LNCAP (cell line): Measurements from ENCODE around the gene FHDC1.

Experiments
- TF ChIP-seq, protein P1 (sequence below): fragments of 450-650 bp; IDR thresholded peaks from 2 replicates; pipeline ENCODE4 v1.5.1; 2017; ENCODE audit warnings: mild to moderate bottlenecking

The FHDC1 gene

GRCh38 chr4:152945639-152946038 lies 9.5 kb downstream of the FHDC1 start:
- TF ChIP-seq, protein P1, sequence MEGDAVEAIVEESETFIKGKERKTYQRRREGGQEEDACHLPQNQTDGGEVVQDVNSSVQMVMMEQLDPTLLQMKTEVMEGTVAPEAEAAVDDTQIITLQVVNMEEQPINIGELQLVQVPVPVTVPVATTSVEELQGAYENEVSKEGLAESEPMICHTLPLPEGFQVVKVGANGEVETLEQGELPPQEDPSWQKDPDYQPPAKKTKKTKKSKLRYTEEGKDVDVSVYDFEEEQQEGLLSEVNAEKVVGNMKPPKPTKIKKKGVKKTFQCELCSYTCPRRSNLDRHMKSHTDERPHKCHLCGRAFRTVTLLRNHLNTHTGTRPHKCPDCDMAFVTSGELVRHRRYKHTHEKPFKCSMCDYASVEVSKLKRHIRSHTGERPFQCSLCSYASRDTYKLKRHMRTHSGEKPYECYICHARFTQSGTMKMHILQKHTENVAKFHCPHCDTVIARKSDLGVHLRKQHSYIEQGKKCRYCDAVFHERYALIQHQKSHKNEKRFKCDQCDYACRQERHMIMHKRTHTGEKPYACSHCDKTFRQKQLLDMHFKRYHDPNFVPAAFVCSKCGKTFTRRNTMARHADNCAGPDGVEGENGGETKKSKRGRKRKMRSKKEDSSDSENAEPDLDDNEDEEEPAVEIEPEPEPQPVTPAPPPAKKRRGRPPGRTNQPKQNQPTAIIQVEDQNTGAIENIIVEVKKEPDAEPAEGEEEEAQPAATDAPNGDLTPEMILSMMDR, result no peak

- TF ChIP-seq, protein P1, result no peak
These were observed 10.3 kb downstream of the FHDC1 start for GRCh38 chr4:152946446-152946845.

- TF ChIP-seq, protein P1, result no peak
These were observed 11.2 kb downstream of the FHDC1 start for GRCh38 chr4:152947311-152947710.

GRCh38 chr4:152949930-152950329 lies 13.8 kb downstream of the FHDC1 start:
- TF ChIP-seq, protein P1, result no peak

GRCh38 chr4:152950402-152951274 lies 14.5 kb downstream of the FHDC1 start:
- TF ChIP-seq, protein P1, result no peak

DNA sequence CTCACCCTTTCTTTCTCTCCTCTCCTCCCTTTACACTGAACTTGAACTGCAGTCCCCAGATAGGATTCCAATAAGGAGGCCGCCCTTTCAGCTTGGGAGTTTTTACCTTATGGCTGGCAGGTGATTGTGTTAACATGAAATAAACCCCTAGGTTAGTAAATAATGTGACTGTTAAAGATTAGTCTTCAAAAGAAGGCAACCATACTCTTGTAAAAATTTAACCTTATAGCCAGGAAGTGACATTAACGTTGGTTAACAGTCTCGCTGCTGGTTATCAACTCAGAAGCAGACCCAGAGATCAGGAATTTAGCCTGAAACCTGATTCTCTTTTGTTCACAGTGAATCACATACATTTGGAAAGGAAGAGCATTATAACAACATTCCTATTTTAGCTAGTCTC lies 15.2 kb downstream of the FHDC1 start:
- TF ChIP-seq, protein P1, result no peak

- TF ChIP-seq, protein P1, result no peak
These were observed 17.4 kb downstream of the FHDC1 start for GRCh38 chr4:152953514-152953913.
